ENCODE results near the gene DLL4.
"Not testable (repeated sequence)": the region's sequence is repeated elsewhere in the genome, so short reads cannot be mapped to it uniquely, and the experiment has no call there.

The DLL4 gene

DNA sequence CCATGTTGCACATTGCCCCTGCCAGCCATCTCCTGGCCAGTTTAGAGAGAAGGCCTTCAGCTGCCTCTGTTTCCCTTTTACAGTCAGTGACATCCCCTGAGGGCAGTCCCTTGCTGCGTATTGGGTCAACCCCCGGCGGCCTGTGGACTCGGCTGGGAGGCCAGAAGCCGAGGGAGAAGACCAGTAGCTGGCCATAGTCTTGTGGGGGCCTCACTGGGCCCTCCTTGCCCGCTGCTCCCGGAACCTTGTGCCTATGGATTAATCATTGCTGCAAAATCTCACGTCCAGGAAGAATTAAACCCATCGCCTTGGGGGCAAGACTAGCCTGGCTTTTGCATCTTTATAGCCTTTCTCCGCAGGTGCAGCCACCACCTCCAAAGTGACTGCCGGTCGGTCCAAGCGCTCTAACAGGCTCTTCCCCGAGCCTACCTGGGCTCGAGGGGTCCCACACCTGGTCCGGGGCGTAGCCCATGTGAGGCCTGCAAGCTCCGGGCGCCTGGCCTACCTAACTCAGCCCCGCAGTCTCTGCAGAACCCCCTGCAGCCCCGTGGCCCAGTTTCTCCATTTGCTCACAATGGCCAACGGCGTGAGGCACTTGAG, 23.3 kb downstream of the DLL4 start:
- Histone ChIP-seq H4K20me1 (ENCODE audit: control insufficient read depth, insufficient read depth, low read depth, low read length) (no peaks in the 10 kb centered on the region), H3K9me2 (replicated peaks; ENCODE audit: control insufficient read depth, low read length) (no peaks in the 10 kb centered on the region), H3K36me3 (ENCODE audit: control insufficient read depth, low read length) (no peaks in the 10 kb centered on the region), H3K4me3 (ENCODE audit: low read length) (peak overlapping the region; percentile 89), H3K27ac (ENCODE audit: low read depth, low read length) (peak overlapping the region; percentile 35; the same call in 1 of the 2 replicates), H3K4me2 (ENCODE audit: low read length) (peak overlapping the region; percentile 95), H3K79me2 (ENCODE audit: control insufficient read depth, low read length) (no peaks in the 10 kb centered on the region), H3K4me1 (ENCODE audit: control insufficient read depth, low read length) (peaks cover 22% of the 10 kb centered on the region), H3F3A (ENCODE audit: control insufficient read depth, insufficient read depth) (no peaks in the 10 kb centered on the region), H3K27me3 (ENCODE audit: control insufficient read depth, low read length) (peaks cover 5% of the 10 kb centered on the region; the same call in 1 of the 2 replicates), H3K9me3 (ENCODE audit: control insufficient read depth, insufficient read depth, low read length) (no peaks in the 10 kb centered on the region)
- TF ChIP-seq EZH2phosphoT487 (IDR thresholded peaks at IDR 0.05; ENCODE audit: borderline replicate concordance, low read length): no peak
- TF ChIP-seq, protein P1, sequence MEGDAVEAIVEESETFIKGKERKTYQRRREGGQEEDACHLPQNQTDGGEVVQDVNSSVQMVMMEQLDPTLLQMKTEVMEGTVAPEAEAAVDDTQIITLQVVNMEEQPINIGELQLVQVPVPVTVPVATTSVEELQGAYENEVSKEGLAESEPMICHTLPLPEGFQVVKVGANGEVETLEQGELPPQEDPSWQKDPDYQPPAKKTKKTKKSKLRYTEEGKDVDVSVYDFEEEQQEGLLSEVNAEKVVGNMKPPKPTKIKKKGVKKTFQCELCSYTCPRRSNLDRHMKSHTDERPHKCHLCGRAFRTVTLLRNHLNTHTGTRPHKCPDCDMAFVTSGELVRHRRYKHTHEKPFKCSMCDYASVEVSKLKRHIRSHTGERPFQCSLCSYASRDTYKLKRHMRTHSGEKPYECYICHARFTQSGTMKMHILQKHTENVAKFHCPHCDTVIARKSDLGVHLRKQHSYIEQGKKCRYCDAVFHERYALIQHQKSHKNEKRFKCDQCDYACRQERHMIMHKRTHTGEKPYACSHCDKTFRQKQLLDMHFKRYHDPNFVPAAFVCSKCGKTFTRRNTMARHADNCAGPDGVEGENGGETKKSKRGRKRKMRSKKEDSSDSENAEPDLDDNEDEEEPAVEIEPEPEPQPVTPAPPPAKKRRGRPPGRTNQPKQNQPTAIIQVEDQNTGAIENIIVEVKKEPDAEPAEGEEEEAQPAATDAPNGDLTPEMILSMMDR (IDR thresholded peaks at IDR 0.05; ENCODE audit: low read depth, low read length, poor library complexity, severe bottlenecking): no peak

DNA sequence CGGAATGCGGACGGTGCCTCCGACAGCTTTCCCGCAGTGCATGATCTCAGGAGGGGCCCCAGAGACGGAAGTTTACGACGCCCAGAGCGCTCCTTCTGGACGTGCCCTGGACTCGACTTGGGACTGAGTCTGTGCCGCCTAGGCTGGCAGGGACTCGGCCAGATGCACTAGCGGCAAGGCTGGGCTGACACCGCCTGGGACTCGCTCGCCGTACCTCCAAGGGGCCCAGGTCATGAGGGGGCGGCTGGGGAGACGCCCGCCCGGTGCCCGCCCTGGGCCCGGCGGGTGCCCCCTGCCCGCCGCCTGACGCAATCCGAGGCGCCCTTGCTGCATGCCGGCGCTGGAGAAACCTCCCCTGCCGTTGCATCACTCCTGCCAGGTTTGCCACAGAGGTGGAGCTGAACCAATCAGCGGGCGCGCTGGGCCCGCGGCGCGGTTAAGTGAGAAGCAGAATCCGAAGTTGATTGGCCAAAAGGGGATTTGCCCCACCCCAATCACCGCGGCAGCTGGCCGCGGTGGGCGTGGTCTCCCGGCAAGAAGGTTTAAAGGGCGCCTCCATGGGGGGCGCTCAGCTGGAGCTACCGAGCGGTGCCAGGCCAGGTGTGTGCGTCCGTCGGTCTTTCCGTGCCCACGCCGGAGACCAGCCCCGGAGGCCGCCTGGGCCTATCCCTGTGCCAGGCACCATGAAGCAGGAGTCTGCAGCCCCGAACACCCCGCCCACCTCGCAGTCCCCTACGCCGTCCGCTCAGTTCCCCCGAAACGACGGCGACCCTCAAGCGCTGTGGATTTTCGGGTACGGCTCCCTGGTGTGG, 24.0 kb downstream of the DLL4 start, which contains the start of gene CHAC1:
Gene CHAC1 (plus strand): TSS at position 571 of the 812 bp plus-strand sequence. CDS start 113 bp downstream, at position 684.
- Histone ChIP-seq H3K4me3 (ENCODE audit: low read length) (peak within 1 kb of the TSS; percentile 89), H3K4me1 (ENCODE audit: control insufficient read depth, low read length) (peaks cover 22% of the 10 kb centered on the region), H3K79me2 (ENCODE audit: control insufficient read depth, low read length) (no peaks in the 10 kb centered on the region), H3K9me2 (replicated peaks; ENCODE audit: control insufficient read depth, low read length) (no peaks in the 10 kb centered on the region), H4K20me1 (ENCODE audit: control insufficient read depth, insufficient read depth, low read depth, low read length) (no peaks in the 10 kb centered on the region), H3F3A (ENCODE audit: control insufficient read depth, insufficient read depth) (no peaks in the 10 kb centered on the region), H3K9me3 (ENCODE audit: control insufficient read depth, insufficient read depth, low read length) (no peaks in the 10 kb centered on the region), H3K27ac (ENCODE audit: low read depth, low read length) (peak within 1 kb of the TSS; percentile 35; the same call in 1 of the 2 replicates), H3K4me2 (ENCODE audit: low read length) (peak within 1 kb of the TSS; percentile 95), H3K36me3 (ENCODE audit: control insufficient read depth, low read length) (no peaks in the 10 kb centered on the region), H3K27me3 (ENCODE audit: control insufficient read depth, low read length) (peaks cover under 1% of the 10 kb centered on the region; the same call in 1 of the 2 replicates)
- TF ChIP-seq, protein P1 (IDR thresholded peaks at IDR 0.05; ENCODE audit: low read depth, low read length, poor library complexity, severe bottlenecking): no peak
- no peak for TF ChIP-seq EZH2phosphoT487 (IDR thresholded peaks at IDR 0.05; ENCODE audit: borderline replicate concordance, low read length)

DNA sequence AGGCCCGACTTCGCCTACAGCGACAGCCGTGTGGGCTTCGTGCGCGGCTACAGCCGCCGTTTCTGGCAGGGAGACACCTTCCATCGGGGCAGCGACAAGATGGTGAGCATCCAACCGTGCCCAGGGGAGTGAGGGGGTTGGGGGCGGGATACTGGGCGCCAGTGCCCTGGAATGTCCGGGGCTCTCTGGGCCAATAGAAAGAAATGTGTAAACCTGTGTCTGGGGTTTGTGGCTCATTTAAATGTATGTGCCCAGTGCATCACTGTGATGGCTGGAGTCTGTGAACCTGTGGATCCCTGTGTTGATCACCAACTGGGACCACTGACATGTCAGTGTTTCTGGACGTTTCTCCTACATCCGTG, 24.6 kb downstream of the DLL4 start:
- no peak overlapping the region for H3K27ac ChIP-seq (ENCODE audit: low read depth, low read length)
- peak overlapping the region; percentile 95 for H3K4me2 ChIP-seq (ENCODE audit: low read length)
- no peaks in the 10 kb centered on the region for H3K9me2 ChIP-seq (replicated peaks; ENCODE audit: control insufficient read depth, low read length)
- H3K36me3 ChIP-seq (ENCODE audit: control insufficient read depth, low read length): no peaks in the 10 kb centered on the region
- H3K27me3 ChIP-seq (ENCODE audit: control insufficient read depth, low read length): no peaks in the 10 kb centered on the region
- peaks cover 22% of the 10 kb centered on the region for H3K4me1 ChIP-seq (ENCODE audit: control insufficient read depth, low read length)
- no peaks in the 10 kb centered on the region for H4K20me1 ChIP-seq (ENCODE audit: control insufficient read depth, insufficient read depth, low read depth, low read length)
- no peaks in the 10 kb centered on the region for H3K9me3 ChIP-seq (ENCODE audit: control insufficient read depth, insufficient read depth, low read length)
- TF ChIP-seq EZH2phosphoT487 (IDR thresholded peaks at IDR 0.05; ENCODE audit: borderline replicate concordance, low read length): no peak
- TF ChIP-seq, protein P1 (IDR thresholded peaks at IDR 0.05; ENCODE audit: low read depth, low read length, poor library complexity, severe bottlenecking): no peak
- peak overlapping the region; percentile 89 for H3K4me3 ChIP-seq (ENCODE audit: low read length)
- no peaks in the 10 kb centered on the region for H3F3A ChIP-seq (ENCODE audit: control insufficient read depth, insufficient read depth)
- no peaks in the 10 kb centered on the region for H3K79me2 ChIP-seq (ENCODE audit: control insufficient read depth, low read length)

DNA sequence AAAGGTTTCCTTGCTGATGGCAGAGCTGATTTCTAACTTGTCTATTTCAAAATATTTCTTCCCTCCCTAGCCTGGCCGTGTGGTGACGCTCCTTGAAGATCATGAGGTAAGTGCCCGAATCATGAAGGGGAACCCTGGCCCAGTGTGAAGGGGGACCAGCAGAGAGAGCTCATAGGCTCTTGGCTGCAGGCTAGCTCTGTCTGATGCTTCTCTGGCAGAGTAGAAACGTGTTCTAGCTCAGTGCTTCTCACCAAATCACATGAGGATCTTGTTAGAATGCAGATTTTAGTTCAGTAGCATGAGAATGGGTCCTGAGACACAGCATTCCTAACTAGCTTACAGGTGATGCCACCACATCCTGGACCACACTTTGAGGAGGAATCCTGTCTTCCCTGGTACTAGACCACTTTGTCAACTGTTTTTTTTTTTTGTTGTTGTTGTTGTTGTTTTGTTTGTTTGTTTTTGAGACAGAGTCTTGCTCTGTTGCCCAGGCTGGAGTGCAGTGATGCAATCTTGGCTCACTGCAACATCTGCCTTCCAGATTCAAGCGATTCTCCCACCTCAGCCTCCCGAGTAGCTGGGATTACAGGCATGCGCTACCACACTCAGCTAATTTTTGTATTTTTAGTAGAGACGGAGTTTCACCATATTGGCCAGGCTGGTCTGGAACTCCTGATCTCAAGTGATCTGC, 25.2 kb downstream of the DLL4 start:
- H3K9me2 ChIP-seq (replicated peaks; ENCODE audit: control insufficient read depth, low read length); H3F3A ChIP-seq (ENCODE audit: control insufficient read depth, insufficient read depth); H3K36me3 ChIP-seq (ENCODE audit: control insufficient read depth, low read length); H3K79me2 ChIP-seq (ENCODE audit: control insufficient read depth, low read length); H3K27ac ChIP-seq (ENCODE audit: low read depth, low read length); H3K9me3 ChIP-seq (ENCODE audit: control insufficient read depth, insufficient read depth, low read length); H3K27me3 ChIP-seq (ENCODE audit: control insufficient read depth, low read length); H4K20me1 ChIP-seq (ENCODE audit: control insufficient read depth, insufficient read depth, low read depth, low read length): not testable (repeated sequence)
- peak overlapping the region; percentile 89 for H3K4me3 ChIP-seq (ENCODE audit: low read length)
- peak overlapping the region; percentile 95 for H3K4me2 ChIP-seq (ENCODE audit: low read length)
- peaks cover 22% of the 10 kb centered on the region for H3K4me1 ChIP-seq (ENCODE audit: control insufficient read depth, low read length)
